HepG2 (cell line): Measurements from ENCODE around the gene CXCR5. TPM values are rescaled to one million over a fixed set of nuclear protein-coding genes. Genes with fewer than 3 reads are reported as not detected.

Source experiments
- FOSL2 ChIP-seq: sonication (generic); formaldehyde crosslinking; IDR thresholded peaks from 2 replicates; pipeline ENCODE4 v1.4.0; 2020; ENCODE audit warnings: missing genetic modification reagents
- HMGXB4 ChIP-seq, 2 experiments: sonication (generic) in 1 of 2; formaldehyde crosslinking in 1 of 2; IDR thresholded peaks; 2 replicates each; pipeline versions ENCODE4 v1.4.0 to v1.6.1; 2018 to 2020; ENCODE audit warnings: missing genetic modification reagents in 2 of 2, borderline replicate concordance in 1 of 2, low read depth in 1 of 2, mild to moderate bottlenecking in 1 of 2, missing biosample characterization in 1 of 2
- KLF11 ChIP-seq: IDR thresholded peaks from 2 replicates; pipeline ENCODE4 v1.6.1; 2016; ENCODE audit warnings: missing compliant biosample characterization
- RBM39 ChIP-seq: fragments of 200-400 bp; formaldehyde crosslinking; IDR thresholded peaks from one replicate; pipeline ENCODE4 v1.6.1; 2018; ENCODE audit warnings: antibody characterized with exemption, mild to moderate bottlenecking, low read depth, low read length; ENCODE audit not compliant: poor library complexity, severe bottlenecking
- ZBED4 ChIP-seq: sonication (generic); formaldehyde crosslinking; IDR thresholded peaks from 2 replicates; pipeline ENCODE4 v1.4.0; 2020; ENCODE audit warnings: missing genetic modification reagents, borderline replicate concordance
- ZFP36 ChIP-seq: fragments of 150-350 bp; IDR thresholded peaks from 2 replicates; pipeline ENCODE4 v1.6.1; 2018; ENCODE audit warnings: borderline replicate concordance, low read length, low read depth; ENCODE audit not compliant: partially characterized antibody
- ZNF543 ChIP-seq: sonication (generic); formaldehyde crosslinking; IDR thresholded peaks from 2 replicates; pipeline ENCODE4 v1.4.0; 2020; ENCODE audit warnings: mild to moderate bottlenecking, missing genetic modification reagents
- ZNF710 ChIP-seq: sonication (generic); formaldehyde crosslinking; IDR thresholded peaks from 2 replicates; pipeline ENCODE4 v1.5.0; 2020; ENCODE audit warnings: mild to moderate bottlenecking, missing genetic modification reagents, borderline replicate concordance
- polyA plus RNA-seq, 8 experiments: library from polyadenylated mRNA; depleted of rRNA in 3 of 8; stranded (reverse) in 7 of 8; unstranded in 1 of 8; fragments of >200 nt; fragmentation: Illumina TruSeq in 4 of 8; extraction: Trizol in 4 of 8; gene quantifications; 2 replicates each; pipeline versions ENCODE4 v1.2.1 to v1.2.3, GENCODE V29; 2011 to 2016; ENCODE audit warnings: low read depth in 4 of 8, missing spikeins in 1 of 8, mixed read lengths in 1 of 8; ENCODE audit not compliant: insufficient read depth in 1 of 8
- total RNA-seq, 5 experiments: library from RNA; depleted of rRNA; stranded (reverse); fragments of >200 nt; fragmentation: Illumina TruSeq; extraction: Trizol; gene quantifications; 2 replicates each; pipeline ENCODE4 v1.2.3, GENCODE V29; 2016; ENCODE audit warnings: low read depth in 1 of 5
- TF ChIP-seq, protein P1 (sequence below): sonication (generic); formaldehyde crosslinking; IDR thresholded peaks from 2 replicates; pipeline ENCODE4 v1.9.0; 2021; ENCODE audit warnings: mild to moderate bottlenecking, missing genetic modification reagents
- TF ChIP-seq, protein P2 (sequence below): sonication (generic); formaldehyde crosslinking; IDR thresholded peaks from 2 replicates; pipeline ENCODE4 v1.5.0; 2020; ENCODE audit warnings: missing genetic modification reagents

CXCR5 gene
- total and polyA plus RNA-seq, 2 of the 13 experiments (the other 11 are each of a cell fraction or from before 2014, with no cell fraction given): not detected

- TF ChIP-seq, protein P1, sequence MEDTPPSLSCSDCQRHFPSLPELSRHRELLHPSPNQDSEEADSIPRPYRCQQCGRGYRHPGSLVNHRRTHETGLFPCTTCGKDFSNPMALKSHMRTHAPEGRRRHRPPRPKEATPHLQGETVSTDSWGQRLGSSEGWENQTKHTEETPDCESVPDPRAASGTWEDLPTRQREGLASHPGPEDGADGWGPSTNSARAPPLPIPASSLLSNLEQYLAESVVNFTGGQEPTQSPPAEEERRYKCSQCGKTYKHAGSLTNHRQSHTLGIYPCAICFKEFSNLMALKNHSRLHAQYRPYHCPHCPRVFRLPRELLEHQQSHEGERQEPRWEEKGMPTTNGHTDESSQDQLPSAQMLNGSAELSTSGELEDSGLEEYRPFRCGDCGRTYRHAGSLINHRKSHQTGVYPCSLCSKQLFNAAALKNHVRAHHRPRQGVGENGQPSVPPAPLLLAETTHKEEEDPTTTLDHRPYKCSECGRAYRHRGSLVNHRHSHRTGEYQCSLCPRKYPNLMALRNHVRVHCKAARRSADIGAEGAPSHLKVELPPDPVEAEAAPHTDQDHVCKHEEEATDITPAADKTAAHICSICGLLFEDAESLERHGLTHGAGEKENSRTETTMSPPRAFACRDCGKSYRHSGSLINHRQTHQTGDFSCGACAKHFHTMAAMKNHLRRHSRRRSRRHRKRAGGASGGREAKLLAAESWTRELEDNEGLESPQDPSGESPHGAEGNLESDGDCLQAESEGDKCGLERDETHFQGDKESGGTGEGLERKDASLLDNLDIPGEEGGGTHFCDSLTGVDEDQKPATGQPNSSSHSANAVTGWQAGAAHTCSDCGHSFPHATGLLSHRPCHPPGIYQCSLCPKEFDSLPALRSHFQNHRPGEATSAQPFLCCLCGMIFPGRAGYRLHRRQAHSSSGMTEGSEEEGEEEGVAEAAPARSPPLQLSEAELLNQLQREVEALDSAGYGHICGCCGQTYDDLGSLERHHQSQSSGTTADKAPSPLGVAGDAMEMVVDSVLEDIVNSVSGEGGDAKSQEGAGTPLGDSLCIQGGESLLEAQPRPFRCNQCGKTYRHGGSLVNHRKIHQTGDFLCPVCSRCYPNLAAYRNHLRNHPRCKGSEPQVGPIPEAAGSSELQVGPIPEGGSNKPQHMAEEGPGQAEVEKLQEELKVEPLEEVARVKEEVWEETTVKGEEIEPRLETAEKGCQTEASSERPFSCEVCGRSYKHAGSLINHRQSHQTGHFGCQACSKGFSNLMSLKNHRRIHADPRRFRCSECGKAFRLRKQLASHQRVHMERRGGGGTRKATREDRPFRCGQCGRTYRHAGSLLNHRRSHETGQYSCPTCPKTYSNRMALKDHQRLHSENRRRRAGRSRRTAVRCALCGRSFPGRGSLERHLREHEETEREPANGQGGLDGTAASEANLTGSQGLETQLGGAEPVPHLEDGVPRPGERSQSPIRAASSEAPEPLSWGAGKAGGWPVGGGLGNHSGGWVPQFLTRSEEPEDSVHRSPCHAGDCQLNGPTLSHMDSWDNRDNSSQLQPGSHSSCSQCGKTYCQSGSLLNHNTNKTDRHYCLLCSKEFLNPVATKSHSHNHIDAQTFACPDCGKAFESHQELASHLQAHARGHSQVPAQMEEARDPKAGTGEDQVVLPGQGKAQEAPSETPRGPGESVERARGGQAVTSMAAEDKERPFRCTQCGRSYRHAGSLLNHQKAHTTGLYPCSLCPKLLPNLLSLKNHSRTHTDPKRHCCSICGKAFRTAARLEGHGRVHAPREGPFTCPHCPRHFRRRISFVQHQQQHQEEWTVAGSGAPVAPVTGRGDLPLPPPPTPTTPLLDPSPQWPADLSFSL (CRISPR knock-in tag): peak; percentile 60
- peak; percentile 80 for TF ChIP-seq FOSL2 (CRISPR knock-in tag)
- no peak for TF ChIP-seq KLF11 (CRISPR knock-in tag)
- peak; percentile 14; the same call in 1 of the 2 replicates for TF ChIP-seq ZBED4 (CRISPR knock-in tag)
- TF ChIP-seq HMGXB4 (CRISPR knock-in tag; IDR thresholded peaks at IDR 0.05; ENCODE audit: borderline replicate concordance in 1 of 2, low read depth in 1 of 2): peak; percentile 65 to 83; a peak in 2 of 4 replicates
- 0 out of 2 replicates have a peak, but pooled peaks have one; percentile 56 for TF ChIP-seq ZNF543
- TF ChIP-seq ZFP36: no peak
- TF ChIP-seq ZNF710 (CRISPR knock-in tag): 0 out of 2 replicates have a peak, but pooled peaks have one; percentile 48
- TF ChIP-seq, protein P2, sequence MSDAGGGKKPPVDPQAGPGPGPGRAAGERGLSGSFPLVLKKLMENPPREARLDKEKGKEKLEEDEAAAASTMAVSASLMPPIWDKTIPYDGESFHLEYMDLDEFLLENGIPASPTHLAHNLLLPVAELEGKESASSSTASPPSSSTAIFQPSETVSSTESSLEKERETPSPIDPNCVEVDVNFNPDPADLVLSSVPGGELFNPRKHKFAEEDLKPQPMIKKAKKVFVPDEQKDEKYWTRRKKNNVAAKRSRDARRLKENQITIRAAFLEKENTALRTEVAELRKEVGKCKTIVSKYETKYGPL: peak; percentile 75; the same call in 1 of the 2 replicates
- peak; percentile 28 for TF ChIP-seq RBM39
These were observed 44.6 kb downstream of the CXCR5 start (continued) for GRCh38 chr11:118928101-118928869.
